NCI-H82 (cell line): ENCODE measurements around the gene MRPL54.

Source experiments
- DNase-seq: peaks from one replicate; lab custom pipeline; 2025; lab: John Stamatoyannopoulos, UW

Gene MRPL54

DNA sequence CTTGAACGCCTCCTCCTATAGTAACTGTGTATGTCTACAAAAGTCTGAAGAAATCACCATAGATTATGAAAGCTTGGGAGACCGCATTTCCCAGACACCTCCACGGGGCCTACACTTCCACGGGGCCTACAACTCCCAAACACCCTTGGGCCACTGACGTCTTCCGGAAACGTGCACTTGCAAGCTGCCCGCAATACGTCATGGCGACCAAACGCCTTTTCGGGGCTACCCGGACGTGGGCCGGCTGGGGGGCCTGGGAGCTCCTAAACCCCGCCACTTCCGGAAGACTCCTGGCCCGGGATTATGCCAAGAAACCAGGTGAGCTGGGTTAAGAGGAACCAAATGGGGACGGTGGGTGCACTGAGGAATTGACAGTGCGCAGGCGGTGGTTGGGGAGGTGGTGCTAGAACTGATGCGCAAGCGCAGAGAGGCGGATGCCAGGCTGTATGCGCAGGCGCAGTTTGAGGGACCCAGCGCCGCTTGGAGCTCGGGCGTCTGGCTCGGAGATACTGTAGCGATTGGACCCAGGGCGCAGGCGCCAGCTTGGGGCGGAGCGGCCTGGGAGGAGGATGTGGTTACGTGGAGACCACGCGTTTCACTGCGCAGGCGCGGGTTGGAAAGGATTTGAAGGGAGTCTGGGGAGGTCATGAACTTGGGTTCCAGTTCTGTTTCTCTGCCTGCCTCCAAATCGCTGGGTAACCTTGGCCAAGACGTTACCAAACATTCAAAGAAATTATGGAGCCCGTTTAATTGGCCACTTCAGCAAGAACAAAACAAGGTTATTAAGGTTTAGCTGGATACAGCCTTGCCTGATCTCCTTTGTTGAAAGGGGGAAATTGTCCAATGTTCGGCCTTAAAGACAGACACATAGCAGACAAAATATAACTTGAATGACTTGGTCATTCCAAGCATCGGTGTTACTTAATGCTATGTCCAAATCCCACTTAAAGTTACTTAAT, at the start of gene MRPL54:
MRPL54 (plus strand) TSS at position 182 of the 959 bp plus-strand sequence; CDS start at position 201, 19 bp downstream.
- peak; percentile 99 for DNase-seq

DNA sequence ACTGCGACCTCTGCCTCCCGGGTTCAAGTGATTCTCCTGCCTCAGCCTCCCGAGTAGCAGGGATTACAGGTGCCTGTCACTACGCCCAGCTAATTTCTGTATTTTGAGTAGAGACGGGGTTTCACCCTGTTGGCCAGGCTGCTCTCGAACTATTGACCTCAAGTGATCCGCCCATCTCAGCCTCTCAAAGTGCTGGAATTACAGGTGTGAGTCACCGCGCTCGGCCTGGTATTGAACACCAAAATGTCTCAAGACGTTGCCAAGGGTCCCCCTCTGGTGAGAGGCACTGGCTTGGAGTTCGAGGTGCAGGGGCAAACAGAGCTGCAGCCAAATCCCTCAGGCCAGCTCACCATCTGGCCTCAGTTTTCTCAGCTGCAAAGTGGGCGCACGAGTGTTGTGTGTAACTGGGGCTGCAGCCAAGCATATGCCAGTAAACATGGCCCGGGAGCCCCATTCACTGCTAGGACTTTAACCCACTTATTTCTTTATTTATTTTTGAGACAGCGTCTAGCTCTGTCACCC, 46.3 kb upstream of the MRPL54 start:
- DNase-seq, result no peak

DNA sequence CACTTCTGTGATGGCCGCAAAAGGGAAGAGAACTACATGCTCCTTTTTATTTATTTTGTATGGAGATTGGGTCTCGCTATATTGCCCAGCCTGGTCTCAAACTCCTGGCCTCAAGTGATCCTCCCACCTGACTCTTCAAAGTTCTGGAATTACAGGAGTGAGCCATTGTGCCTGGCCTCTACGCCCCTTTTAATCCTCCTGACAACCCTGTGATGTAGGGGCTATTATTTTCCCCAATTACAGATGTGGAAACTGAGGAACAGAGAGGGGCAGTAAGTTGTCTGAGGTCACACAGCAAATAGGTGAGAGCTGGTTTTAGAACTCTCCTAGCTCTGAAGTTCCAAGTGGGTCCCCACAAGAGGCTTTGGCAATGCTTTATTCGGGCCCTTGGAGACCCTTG, 42.6 kb upstream of the MRPL54 start:
- DNase-seq, result no peak

DNA sequence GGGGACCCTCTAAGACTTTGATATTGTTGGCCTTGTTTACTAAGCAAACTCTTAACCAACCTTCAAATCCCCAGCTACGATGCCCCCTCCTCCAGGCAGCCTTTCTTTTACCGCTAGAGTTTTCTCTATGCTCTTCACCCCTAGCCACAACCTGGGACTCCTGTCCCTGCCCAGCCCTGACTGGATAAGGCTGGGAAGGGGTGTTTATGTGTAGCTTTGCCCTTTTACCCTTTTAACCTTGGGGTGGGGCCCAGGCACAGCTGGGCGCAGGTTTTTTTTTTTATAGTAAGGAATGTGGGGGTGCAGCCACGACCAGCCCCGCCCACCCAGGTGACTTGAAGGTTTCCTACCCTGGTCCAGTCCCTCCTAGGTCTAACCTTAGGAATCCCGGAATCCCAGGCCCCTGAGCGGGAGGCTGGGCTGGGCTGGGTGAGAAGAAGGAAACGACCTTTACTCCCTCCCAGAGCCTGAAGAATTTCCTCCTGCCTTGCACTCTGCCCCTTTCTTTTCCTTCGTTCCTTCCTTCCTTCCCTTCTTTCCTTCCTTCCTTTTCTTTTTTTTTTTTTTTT, 42.0 kb upstream of the MRPL54 start:
- no peak for DNase-seq

DNA sequence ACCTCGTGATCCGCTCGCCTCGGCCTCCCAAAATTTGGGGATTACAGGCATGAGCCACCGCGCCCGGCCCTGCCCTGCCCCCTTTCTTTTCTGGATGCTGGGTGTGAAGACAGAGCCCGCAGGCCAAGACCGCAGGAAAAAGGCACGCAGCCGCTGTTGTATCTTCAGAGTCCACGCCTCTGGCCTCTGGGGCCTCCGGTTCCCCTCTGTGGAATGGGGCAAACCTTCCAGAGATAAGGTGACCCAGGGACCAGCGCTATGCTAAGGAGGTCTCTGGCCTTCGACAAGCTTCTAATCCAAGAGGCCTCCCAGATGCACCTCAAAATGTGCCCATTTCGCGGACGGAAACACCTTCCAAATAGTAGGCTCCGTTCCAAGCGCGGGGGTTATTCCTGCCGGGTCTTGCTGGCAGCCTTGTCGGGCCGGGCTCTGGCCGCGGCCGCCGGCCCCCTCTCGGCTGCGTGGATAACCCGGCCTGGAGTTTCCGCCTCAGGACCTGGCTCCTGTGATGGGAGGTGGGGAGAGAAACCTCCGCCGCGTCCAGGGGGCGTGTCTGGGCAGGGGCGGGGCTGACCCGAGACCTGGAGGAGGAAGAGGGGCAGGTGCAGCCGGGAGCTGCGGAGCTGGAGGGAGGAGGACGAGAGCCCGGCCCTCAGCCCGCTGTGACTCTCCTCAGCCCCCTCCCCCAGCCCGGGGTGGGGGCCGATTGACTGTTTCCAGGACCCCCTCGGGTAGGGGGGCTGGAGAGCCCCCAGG, 41.2 kb upstream of the MRPL54 start:
- peak; percentile 92 for DNase-seq

DNA sequence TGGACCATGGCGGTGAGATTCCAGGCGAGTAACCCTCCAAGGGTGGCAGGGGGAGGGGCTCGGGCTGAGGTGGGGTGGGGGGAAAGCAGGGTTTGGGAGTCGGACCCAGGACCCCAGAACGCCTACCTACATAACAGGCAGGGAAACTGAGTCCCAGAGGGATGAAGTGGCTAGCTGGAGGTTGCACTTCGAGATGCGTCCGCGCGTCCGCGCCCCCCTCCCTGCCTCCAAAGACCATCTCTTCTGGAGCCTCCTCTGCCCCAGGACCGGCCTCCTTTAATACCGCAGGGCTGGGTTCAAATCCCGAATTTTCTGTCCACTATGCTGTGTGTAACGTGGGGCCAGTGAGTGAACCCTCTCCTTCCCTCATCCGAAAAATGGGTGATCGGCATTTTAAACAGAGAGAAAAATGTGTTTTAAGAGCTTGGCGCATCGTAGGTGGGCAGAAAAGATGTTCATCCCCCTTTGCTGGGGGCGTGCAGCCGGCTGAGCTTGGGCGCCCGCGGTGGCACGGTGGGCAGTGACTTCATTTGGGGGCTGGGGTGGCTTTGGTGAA, 40.5 kb upstream of the MRPL54 start:
- DNase-seq, result no peak

DNA sequence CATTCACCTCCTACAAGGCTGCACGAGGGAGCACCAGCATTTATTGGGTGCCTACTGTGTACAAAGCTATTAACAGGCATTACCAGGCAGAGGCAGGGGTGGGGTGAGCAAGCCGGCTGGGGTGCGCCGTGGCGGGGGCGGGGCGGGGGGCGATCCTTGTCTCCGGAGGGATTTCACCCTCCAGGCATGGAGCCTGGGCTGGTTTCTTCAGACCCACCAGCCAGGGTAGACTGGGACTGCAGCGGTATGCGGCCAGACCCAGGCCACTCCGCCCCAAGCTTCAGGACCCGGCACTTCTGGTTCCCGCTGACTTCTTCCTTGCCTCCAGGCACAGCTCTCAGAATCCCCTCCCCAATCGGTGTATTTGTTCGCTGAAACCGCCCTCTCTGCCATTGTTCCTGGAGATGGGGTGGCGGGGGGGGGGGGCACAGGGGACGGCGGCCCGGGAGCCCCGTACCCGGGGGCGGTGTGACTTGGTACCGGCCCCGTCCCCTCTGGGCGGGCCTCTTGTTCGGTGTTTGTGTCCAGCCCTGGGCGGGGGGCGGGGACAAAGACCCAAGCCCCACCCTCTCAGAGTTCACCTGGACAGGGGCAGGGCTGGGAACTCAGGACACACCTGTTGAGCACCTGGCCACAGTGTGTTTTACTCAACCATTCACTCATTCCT, 39.9 kb upstream of the MRPL54 start:
- no peak for DNase-seq

DNA sequence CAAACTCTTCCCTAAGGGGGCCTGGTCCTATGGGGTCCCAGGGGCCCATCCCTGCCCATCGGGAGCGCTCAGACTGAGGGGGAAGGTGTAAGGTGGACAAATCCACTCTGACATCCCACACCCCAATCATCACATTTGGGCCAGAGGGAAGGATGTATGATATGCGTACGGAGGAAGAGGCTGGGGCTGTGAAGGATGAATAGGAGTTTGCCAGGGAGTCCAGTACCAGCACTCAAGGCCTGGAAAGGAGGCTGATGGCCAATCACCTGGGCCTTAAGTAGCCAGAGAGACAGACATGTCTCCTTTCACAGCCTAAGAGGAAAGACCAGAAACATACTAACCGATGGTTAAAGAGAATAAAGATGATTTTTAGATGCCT, 39.4 kb upstream of the MRPL54 start:
- DNase-seq, result no peak

DNA sequence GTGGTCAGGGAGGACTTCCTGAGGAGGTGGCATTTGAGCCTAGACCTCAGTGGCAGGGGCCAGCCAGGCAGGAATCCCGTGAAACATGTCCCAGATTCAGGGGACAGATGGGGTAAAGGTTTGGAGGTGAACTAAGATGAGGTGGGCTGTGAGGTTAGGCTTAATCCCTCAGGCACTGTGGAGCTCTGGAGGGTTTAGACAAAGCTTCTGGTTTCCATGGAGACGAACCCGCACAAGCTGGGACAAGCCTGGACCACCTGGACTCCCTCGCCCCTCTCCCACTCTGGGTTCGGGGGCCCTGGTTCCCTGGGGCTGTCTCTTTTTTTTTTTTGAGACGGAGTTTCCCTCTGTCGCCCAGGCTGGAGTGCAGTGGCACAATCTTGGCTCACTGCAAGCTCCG, 38.6 kb upstream of the MRPL54 start:
- DNase-seq, result peak; percentile 86

DNA sequence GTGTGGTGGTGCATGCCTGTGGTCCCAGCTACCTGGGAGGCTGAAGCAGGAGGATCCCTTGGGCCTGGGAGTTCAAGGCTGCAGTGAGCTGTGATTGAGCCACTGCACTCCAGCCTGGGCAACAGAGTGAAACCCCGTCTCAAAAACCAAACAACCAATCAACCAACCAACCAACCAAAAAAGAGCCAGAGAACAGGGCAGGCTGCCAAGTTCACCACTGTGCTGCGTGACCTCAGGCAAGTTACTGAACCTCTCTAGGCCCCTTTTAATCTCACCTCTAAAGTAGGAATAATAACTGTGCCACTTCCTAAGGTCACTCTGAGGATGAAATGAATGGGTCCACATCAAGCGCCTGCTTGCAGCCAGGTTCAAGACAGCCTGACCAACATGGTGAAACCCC, 37.4 kb upstream of the MRPL54 start:
- no peak for DNase-seq

DNA sequence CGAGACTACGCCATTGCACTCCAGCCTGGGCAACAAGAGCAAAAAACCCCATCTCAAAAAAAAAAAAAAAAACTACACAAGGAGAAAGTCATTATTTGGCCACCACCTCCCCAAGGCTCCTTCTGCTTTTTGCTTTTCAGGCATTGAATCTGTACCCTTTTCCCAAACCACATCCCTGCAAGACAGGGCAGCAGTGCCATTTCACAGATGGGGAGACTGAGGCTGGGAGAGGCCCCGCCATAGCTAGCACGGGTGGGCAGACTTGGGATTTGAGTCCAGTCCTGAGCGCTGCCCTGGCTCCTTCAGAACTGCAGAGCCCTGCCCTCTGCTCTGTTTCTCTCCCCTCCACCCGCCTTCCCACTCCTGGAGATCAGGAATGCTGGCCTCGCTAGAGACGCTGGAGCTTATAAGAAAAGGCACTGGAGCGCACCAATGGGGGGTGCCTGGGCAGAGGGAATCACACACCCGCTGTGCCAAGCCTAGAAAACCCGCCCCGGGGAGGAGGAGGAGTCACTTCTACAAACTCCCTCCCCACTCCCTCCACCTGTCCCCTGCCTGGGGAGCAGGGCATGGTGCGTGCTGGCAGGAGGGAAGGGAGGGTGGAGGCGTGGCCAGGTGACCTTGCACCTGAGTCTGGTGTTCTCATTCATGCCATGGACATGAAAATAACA, 36.7 kb upstream of the MRPL54 start:
- DNase-seq, result peak; percentile 29

DNA sequence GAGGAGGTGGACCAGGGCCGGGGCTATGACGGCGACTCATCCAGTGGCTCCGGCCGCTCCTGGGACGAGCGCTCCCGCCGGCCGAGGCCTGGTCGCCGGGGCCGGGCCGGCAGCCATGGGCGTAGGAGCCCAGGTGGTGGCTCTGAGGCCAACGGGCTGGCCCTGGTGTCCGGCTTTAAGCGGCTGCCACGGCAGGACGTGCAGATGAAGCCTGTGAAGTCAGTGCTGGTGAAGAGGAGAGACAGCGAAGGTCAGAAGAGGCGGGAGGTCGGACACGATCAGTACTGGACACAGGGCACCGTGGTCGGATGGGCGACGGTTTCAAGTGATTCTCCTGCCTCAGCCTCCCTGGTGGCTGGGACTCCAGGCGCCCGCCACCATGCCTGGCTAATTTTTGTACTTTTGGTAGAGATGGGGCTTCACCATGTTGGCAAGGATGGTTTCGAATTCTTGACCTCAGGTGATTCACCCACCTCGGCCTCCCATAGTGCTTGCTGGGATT, 32.0 kb upstream of the MRPL54 start:
- no peak for DNase-seq

DNA sequence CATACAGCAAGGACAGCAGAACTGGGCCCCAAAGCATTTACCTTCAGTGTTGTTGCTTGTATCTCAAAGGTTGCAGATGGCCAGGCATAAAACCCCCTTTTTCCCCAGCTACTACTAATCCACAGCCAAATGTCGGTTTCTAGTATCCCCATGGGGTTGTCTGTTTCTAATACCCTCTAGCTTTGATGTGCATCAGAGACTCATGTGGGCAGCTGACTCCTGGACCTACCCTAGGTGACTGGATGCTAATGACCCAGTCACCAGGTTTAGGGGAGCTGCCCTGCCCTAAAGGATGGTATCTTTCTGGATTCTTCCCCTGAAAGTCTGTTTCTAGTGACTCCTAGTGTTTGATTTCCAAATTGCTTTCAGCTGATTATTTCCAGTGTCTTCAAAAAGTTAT, 30.4 kb upstream of the MRPL54 start:
- DNase-seq, result no peak

DNA sequence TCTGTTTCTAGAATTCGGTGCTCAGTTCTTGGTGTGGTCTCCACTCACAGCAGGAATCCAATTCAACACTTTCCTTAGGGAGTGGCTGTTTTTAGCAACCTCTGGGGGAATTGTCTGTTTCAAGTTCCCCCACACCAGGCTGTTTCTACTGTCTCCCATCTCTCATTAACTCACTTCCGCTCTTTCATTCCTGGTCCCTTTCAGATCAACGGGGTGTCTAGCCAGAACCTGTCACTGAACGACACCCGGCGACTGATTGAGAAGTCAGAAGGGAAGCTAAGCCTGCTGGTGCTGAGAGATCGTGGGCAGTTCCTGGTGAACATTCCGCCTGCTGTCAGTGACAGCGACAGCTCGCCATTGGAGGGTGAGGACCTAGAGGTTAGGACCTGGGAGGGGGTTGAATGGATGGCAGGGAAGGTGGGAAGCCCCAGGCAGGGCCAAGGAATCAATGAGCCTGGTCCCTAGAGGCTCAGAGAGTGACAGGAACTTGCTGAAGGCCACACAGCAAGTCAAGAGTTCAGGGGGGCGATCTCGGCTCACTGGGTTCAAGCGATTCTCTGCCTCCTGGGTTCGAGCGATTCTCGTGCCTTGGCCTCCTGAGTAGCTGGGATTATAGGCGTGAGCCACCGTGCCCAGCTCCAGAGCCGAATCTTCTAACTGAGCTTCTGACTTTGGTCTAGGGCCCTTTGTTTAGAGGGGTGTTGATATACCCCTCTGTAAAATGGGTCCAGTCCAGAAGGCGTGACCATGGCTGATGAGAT, 28.8 kb upstream of the MRPL54 start:
- no peak for DNase-seq

DNA sequence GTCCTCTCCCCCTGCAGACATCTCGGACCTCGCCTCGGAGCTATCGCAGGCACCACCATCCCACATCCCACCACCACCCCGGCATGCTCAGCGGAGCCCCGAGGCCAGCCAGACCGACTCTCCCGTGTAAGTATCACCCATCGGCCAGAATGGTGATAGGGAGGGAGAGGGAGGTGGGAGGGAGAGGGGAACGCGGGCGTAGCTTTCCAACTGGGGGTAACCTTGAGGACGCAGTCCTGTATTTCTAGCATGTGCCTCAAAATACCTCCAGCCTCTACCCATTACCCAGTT, 28.2 kb upstream of the MRPL54 start:
- no peak for DNase-seq

DNA sequence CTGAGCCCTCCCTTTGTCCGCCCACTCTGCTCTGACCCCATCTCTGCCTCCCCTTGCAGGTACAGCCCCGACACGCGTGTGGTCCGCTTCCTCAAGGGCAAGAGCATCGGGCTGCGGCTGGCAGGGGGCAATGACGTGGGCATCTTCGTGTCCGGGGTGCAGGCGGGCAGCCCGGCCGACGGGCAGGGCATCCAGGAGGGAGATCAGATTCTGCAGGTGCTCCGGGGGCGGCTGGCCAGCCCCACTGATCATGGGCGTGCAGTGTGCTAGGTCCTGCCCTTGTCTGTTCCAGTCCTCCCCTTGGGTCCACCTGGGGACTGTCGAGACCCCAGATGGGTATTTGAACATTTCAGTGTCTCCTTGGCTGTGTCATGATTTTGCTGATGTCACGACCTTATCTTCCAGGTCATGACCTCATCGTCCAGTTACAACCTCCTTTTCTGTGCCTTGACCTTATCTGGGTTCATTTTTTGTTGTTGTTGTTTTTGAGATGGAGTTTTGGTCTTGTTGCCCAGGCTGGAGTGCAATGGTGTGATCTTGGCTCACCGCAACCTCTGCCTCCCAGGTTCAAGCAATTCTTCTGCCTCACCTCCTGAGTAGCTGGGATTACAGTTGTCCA, 26.3 kb upstream of the MRPL54 start:
- DNase-seq, result no peak

DNA sequence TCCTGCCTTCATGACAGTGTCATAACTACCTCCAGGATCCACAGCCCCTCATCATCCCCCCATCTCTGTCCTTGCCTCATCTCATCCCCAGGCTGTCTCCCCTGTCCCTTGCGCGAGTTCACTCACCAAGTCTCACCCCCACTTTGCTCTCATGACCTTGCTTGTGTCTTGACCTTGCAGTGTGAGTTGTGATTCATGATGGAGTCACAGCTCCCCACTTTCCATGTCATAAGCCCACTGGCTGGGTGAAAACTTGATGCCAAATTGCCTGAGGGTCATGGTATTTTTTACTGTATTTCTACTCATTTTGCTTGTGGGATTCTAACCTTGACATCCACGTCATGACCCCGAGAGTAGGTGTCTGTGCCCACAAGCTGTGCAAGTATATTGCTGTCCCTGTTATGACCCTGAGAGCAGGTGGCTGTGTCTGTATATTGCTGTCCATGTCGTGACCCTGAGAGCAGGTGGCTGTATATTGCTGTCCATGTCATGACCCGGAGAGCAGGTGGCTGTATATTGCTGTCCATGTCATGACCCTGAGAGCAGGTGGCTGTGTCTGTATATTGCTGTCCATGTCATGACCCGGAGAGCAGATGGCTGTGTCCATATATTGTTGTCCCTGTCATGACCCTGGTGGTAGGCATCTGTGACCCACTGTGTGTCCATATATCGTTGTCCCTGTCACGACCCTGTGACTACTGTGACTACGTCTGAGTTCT, 24.8 kb upstream of the MRPL54 start:
- DNase-seq, result no peak

DNA sequence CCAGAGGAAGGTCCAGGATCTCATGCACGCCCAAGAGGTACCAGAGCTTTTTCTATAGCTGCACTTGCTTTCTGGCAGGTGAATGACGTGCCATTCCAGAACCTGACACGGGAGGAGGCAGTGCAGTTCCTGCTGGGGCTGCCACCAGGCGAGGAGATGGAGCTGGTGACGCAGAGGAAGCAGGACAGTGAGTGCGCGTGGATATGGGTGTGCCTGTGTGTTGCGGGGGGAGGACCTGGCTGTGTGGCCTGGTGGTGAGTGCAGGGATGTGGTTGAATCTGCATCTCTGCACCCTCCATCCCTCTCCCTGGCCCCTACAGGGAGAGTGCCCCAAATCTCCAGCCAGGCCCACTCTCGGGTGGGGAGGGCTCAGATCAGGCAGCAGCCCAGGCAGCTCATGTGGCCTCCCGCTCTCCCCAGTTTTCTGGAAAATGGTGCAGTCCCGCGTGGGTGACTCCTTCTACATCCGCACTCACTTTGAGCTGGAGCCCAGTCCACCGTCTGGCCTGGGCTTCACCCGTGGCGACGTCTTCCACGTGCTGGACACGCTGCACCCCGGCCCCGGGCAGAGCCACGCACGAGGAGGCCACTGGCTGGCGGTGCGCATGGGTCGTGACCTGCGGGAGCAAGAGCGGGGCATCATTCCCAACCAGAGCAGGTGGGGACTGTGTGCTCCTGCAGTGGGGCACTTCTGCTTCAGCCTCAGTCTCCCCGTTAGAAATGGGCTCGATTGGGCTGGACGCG, 23.8 kb upstream of the MRPL54 start:
- no peak for DNase-seq

DNA sequence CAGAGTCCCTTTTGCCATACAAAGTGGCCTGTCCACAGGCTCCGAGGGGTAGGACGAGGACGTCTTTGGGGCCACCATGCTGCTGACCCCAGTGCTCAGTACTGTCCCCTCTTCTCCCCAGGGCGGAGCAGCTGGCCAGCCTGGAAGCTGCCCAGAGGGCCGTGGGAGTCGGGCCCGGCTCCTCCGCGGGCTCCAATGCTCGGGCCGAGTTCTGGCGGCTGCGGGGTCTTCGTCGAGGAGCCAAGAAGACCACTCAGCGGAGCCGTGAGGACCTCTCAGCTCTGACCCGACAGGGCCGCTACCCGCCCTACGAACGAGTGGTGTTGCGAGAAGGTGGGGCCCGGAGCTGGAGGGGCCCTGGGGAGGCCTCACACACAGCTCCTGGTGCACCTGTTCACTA, 22.1 kb upstream of the MRPL54 start:
- DNase-seq, result no peak
